GM19193 (cell line): Measurements from ENCODE around the gene FAM78B.

ENCODE experiments used
- POLR2A ChIP-seq: IDR thresholded peaks from 4 replicates; pipeline ENCODE4 v1.6.1; 2011; ENCODE audit not compliant: insufficient read depth, insufficient read length; ENCODE audit errors: extremely low read depth

FAM78B gene, protein sequence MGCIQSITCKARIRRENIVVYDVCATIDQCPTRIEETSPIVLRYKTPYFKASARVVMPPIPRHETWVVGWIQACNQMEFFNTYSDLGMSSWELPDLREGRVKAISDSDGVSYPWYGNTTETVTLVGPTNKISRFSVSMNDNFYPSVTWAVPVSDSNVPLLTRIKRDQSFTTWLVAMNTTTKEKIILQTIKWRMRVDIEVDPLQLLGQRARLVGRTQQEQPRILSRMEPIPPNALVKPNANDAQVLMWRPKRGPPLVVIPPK

DNA sequence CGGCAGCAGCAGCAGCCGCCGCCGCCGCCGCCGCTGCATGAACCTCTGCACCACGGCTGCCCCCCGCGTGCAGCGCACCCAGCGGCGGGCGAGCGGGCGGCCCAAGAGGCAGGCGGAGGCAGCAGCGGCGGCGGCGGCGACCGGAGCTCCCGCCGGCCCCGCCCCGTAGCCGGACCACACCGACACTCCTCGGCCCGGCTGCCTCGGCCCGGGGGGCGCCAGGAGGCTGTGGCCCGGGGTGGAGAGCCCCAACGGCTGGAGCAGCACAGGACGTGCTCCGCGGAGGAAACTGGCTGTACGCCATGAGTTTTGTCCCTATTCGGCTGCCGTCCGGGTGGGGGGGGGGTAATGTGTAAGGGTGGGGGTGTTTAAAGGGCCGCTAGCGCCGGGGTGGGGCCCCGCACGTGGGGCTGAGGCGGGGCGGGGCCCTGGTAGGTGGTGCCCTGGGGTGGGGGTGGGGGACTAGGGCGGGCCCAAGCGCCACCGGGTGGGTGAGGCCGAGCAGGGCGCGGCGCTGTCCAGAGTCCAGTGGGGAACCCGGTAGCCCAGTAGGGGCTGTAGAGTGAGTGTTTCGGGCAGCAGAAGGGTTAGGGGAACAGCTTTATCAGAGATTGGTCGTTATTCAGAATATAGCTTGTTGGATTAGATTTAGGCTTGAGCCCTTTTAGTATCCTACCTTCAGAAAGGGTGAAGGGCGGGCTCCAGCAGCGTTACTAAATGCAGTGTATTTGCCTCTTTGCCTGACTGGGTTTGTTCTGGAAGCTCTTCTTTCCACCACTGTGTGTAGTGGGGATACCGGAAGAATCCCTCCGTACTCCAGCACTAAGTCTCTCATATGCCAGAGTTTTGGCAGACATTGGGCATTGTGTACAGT is at the start of gene FAM78B:
TSS of gene FAM78B (minus strand) at position 304 of the 874 bp plus-strand sequence. CDS start 753 bp downstream, outside the sequence.
- TF ChIP-seq POLR2A = no peak

DNA sequence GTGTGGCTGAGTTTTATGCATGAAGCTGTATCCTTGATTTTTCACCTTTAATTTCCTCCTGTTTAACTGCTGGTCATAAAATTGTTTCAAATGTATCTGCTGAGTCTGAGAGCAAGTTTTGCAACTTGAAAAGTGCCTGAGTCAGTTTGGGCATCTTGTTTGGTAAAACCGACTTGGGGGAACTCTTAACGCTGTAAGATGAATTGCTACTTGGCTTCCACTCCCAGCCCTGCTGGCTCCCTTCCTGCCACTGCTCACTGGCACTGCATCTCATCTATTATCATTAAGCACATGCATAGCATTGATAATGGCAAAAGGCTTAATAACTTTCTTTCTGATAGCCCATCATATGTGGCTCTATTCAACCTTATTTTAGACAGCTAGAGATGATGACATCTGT is 35.7 kb upstream of the FAM78B start:
- TF ChIP-seq POLR2A = no peak

DNA sequence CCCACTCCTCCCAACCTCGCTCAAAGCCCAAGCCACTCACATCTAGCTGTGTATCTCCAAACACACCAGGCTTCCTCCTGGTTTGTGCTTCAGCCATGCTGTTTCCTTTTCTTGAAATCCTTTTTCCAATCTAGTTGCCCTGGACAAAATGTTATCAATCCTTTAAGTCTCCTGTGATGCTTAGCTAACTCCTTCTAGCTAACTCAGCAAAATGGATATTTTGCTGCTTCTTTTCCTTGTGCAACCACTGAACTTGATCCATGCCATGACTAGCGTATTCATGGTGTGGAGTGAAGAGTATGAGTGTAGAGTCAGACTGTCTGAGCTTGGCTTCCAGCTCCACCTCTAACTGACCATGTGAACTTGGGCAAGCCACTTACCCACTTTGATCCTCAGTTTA is 33.9 kb upstream of the FAM78B start:
- TF ChIP-seq POLR2A = no peak

DNA sequence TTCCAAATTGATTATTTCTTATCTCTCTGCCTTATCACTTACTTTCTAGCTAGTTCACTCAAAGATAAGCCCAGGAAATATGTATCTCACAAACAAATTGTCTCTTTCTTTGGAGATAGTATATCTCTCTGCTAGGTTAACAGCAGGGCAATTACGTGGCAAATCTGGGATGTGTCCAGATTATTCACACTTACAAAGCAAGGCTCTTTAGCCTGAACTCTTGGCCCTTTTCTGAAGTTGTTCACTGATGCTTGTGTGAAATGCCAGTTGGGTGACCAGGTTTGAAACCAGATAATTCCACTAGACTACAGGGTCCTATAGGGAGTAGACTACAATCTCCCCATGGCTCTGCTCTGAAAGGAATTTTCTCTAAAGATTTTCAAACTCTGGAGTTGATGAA is 30.8 kb upstream of the FAM78B start:
- no peak for TF ChIP-seq POLR2A

DNA sequence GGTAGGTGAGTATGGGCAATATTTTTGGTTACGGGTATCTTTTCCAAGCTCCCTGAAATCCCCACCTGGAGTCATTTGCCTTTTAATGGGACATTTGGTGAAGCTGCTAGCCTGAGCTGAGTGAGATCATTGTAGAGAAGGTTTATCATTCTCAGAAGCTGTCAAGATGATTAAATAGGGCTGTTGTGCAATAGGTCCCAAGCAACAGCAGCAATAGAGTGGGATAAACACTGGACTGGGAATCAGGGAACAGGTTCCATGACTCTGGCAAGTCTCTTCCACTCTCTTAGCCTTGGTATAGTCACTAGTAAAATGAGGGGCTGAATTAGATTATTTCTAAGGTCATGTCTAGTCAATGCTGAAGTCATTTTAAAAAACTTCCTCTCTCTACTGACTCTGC is 30.3 kb upstream of the FAM78B start:
- no peak for TF ChIP-seq POLR2A

DNA sequence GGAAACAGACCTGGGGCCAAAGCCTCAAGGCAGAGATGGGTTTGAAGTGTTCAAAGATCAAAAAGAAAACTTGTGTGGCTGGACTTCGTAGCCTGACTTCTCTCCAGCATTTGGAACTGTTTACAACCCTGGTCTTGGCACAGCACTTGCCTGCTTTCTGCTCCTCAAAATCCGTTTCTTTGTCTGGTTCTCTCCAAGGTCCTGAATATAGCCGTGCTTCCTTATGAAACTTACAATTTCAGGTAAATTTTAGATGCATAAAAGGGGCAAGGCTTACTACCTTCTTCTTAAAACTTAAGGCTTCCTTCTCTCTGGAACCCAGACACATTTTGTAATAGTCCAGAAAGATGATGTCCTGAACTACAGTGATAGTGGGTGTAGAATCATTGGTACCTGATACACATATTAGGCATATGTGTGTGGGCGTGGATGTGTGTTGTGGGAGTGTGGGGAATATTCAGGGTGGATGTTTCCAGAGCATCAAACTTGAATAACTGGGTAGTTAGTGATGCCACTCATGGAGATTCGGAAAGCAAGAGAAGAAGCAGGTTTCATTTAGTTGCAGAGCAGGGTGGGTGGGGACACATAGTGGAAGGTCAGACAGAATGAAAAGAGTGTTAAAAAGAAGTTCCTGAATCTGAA is 26.4 kb upstream of the FAM78B start:
- no peak for TF ChIP-seq POLR2A

DNA sequence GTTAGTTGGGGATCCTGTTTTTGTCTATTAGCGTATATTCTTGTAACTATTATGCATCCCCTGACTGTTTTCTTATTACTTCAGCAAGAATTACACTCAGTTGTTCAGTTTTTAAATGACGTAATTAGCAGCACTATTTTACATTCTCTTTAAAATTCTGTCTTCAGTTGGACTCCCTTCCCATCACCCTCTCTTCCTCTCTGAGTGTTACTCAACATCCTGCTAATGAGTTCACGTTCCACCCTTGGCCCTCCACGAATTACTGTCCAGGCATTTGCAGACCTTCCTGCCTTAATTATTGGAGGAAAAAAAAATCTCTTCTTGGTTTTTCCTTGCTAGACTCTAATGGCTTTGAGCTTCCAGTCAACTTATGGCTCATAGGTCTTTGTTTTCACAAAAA is 23.6 kb upstream of the FAM78B start:
- no peak for TF ChIP-seq POLR2A

DNA sequence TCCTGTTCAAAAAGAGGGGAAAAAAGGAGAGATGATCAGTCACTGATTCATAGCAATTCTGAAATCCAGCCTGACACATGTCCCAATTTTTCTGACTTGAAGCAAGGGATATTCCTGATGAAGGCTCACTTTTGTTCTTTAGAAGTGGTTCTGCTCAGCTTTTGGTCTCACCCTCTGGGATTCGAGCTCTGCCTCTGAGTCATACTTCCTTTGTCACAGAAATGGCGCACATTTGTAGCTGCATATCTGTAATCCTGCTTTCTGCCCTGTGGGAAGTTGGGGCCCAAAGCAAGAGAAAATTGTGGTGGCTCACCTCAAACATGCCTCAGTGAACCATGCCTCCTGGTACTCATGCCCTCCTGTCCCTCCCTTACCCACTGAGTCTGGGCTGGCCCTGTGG is 22.3 kb upstream of the FAM78B start:
- TF ChIP-seq POLR2A = no peak

DNA sequence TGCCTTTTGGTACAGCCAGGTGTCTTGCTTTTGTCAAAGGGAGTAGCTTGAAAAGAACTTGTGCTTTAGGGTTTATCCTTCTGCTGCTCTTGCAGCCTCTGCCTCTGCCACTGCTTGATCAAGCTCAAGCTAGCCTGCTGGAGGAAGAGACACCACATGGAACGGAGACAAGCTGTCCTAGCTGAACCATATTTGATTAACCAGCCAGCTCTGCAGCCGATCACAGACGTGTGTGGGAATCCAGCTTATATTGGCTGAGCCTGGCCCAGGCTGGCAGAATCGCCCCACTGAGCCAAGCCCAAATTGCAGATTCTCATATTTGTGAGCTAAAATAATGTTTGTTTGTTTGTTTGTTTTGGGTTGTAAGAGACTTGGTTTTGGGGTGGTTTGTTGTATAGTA is 18.7 kb upstream of the FAM78B start:
- no peak for TF ChIP-seq POLR2A

DNA sequence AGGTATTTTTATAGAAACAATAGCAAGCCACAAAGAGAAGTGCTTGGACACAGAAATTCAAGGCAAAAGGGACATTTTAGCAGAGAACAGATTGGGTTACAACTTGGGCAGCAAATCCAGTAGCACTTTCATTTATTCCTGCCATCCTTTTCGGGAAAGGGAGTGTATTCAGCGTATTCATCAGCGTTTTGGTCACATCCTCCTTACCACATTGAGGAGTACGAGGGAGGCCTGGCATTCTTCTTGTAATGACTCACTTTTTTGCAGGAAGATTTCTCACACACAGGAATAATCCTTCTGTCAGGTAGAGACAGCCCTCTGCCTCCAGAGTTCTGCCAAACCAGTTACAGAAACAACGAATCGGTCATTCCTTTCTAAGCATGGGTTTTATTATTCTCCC is 18.1 kb upstream of the FAM78B start:
- TF ChIP-seq POLR2A = no peak

DNA sequence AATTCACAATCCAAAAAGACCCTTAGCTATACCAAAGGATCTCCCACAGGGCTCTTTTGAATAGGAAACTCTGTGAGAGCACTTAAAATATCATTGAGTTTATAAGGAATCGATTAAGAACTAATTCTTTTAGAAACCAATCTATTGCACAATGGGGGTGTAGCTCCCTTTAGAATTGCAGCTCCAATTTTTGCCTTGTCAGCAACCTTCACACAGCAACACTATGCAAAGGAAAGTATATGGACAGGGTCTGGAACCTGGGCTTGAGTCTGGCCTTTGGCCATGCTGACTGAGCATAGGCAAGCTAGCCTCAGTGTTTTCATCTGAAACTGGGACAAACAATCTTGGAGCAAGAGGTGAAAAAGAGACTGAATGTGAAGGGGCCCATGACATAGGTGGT is 17.2 kb upstream of the FAM78B start:
- TF ChIP-seq POLR2A = no peak

DNA sequence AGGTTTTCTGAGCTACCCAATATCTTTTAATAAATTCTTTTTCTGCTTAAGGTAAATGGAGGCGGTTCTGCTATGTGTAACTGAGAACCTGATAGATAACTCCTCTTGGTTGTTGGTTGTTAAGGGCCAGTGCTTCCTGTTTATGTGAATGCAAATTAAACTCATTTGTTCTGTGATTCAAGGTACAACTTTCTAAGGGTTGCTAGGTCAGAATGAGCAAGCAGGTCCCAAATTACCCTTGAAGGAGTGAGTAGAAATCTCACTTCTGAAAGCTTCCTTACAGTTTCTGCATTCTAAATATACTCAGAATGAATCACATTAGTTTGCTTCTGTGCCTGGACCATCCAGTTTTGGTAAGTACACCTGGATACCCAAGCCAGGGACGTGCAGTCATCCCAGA is 15.5 kb upstream of the FAM78B start:
- TF ChIP-seq POLR2A = no peak

DNA sequence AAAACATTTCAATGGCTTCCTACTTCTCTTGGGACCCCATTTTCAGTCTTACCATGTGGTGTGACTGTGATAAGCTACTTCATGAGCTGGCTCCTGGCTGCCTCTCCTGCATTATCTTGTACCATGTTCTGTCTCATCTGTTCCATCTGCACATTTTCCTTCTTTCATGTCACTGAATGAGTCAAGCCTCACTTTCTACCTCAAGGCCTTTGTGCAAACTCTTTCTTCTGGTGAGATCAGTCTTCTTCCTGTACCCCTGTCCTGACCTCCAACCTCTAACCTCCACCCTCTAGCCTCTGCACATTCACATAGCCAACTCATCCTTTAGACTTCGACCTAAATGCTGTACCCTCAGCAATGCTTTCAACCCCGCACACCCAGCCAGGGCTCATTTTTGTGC is 9.6 kb upstream of the FAM78B start:
- TF ChIP-seq POLR2A = no peak

DNA sequence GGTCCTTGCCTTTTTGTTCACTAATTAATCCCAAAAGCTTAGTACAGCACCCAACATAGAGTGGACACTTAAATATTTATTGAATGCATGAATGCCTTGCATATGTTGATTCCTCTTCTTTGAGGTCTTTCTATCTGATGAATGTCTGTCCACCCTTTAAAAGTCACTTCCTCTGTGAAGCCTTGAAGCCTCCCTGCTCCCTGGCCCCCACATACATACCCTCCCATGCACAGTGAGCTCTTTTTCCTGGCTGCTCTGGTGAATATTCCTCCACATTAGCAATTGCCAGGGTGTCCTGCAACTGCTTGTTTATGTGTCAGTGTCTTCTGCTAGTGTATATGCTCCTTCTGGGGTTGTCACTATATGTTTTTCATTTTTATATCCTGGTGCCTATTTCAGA is 8.2 kb upstream of the FAM78B start:
- no peak for TF ChIP-seq POLR2A

DNA sequence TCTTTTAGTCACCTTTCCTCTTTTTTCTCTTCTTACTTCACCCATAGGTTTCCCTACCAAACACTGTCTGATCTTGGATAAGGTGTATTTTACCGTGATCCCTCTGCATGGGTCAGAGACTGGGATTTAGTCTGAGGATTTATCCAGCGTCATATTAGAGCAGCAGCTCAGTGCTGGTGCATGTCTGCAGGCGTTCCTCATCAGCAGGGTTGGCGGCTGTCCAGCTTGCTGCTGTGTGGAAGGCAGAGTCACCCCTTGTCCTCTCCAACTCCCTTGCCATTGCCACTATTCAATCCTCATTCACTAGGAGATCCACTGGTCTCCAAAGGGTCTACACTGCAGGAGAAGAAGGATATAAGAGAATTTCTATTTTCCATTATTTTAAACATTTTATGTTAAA is 7.3 kb upstream of the FAM78B start:
- TF ChIP-seq POLR2A = no peak

DNA sequence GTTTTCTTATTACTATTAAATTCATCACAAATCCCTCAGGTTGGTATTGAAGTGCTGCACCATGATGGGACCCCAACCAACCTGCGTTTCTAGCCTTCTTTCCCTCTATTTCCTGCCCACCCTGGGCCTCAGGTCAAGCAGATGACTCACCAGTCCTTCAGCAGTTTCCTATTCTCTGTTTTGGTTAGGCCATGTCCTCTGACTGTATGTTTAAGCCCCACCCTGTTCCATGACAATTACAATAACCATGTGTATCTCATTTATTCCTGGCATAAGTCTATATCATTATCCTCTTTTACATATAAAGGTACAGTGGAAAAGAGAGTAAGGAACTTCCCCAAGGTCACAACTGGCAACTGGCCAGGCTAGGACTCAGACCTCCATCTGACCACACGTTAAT is 5.3 kb upstream of the FAM78B start:
- no peak for TF ChIP-seq POLR2A
